ENCODE data around the gene VAMP5.

Gene VAMP5

DNA sequence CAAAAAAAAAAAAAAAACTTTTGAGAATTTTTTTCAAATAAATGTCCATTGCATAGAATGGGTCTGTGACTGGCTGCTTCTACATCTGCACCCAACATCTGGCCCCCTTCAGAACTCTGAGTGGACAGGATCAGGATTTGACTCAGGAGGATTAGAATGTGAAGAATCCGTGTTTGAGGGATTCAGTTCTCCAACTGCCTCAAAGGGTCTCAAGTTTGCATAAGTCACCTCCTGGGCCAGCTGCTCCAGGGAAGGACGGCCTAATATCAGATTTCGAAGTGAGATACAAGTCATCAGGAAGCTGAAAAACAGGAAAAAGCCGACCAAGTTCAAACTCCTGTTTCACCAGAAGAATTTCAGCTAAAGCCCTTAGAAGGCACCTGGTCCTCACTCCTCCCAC is 34.4 kb upstream of the VAMP5 start:
- H3K4me3 ChIP-seq (ENCODE audit: low read depth, low read length) = no peak overlapping the region

DNA sequence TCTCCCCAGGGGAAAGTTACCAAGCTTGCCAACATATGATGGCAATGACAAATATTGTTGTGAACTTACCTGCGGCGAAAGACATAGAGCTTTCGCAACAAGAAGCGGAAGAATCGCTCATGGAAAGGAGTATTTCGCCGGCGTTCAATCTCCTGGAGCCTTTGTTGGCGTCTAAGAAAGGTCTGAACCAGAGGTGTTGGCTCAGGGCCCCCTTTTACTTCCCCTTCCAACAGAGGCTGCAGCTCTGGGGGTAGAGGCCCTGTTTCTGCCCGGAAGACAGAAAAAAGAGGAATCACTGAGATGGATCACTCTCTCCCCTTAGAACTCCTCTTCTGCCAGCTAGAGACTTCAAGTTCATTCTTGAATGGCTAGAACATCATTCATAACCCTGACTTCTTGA is 33.7 kb upstream of the VAMP5 start:
- no peak overlapping the region for H3K4me3 ChIP-seq (ENCODE audit: low read depth, low read length)

DNA sequence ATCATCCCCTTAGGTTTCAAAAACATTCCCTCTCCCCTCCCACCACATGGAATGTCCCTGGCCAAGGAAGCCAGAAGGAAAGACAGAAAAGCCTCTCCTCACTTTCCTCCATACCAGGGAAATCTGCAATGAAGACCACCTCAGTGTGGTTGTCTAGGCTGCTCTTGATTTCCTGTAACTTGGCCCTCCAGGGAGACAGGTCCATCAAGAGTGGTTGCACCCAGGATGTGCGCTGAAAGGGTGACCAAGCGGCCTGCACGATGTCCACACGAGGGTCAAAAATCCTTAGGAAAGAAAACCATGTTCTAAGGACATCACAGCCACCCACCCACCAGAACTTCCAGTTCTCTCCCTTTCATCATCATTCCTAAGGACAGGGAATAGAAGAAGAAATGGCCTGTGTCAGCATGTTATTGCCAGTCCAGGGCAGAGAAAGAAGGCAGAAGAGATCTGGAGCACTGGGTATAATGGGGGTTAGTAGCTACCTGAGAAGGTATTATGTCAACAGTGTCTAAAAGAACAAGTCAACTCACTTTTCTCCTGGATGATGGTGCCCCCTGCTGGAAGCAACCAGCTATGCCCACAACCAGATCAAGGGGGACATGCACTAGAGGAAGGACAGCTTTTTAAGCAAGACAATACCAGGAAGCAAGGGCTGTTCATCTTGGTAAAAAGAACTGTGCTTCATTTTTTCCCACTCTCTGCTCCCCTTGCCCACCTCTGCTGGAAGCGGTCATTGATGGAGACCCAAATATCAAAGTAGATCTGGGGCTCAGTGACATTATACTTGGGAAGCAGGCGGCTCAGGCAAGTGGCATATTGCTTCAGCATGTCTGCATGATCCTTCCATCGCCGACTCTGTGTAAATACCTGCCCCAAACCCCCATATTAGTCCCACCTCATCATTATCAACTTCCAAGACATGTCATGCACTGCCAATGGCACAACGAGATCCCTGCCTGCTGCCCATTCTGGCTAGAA is 32.2 kb upstream of the VAMP5 start:
- no peak overlapping the region for H3K4me3 ChIP-seq (ENCODE audit: low read depth, low read length)

DNA sequence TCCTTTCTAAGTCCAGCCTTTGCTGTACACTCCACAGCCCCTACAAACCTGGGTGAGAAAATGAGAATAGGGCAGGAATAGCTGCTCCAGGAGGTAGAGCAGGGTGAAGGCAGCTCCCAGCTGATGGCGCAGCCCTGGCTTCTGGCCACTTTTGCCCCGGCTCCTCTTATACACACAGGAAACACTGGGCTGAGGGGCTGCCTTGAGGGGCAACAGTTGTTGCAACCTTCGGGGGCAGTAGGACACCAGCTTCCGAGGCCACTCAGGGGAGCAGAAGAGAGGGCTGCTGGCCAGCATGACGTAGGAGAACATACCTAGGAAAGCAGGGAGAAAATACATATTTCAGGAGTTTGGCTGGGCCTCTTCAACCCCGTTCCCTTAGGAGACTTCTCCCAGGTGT is 31.0 kb upstream of the VAMP5 start:
- H3K4me3 ChIP-seq (ENCODE audit: low read depth, low read length) = no peak overlapping the region

DNA sequence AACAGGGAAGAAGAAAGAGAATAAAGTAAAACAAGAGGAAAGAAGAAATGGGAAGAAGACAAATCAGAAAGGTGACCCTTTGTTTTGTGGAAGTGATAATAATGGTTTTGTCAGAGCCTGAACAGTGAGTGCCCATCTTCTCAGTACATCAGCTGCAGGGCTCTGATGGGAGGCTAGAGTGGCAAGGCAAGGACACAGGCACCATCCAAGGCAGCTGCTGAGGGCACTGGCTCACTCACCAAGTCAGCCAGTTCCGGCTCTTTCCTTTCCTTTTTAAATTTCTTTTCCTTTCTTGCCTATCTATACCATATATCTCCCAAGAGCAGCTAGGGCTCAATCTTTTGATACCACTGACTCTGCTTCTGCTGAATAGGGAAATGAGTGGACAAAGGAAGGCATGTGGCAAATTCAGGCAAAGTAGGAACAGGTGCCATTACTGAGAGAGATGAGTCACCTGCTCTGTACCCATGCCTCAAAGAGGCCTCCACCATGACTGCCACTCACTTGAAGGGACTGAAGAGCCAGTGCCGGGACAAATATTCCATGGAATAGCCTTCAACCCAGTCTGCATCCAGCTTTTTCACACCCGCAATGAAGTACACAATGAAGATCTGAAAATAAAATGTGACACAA is 29.1 kb upstream of the VAMP5 start:
- H3K4me3 ChIP-seq (ENCODE audit: low read depth, low read length) = no peak overlapping the region

DNA sequence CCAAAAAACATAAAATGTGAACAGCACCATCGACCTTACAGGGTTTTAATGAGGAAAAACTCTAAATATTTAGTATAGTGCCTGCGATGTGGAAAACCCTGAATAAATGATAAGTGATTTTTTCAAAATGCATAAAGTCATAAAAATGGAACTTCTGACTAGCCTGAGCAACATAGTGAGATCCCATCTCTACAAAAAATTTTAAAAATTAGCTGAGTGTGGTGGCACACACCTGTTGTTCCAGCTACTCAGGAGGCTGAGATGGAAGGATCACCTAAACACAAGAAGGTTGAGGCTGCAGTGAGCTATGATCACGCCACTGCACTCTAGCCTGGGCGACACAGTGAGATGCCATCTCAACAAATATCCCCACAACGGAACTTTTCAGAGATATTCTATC is 27.1 kb upstream of the VAMP5 start:
- H3K4me3 ChIP-seq (ENCODE audit: low read depth, low read length) = no peak overlapping the region

DNA sequence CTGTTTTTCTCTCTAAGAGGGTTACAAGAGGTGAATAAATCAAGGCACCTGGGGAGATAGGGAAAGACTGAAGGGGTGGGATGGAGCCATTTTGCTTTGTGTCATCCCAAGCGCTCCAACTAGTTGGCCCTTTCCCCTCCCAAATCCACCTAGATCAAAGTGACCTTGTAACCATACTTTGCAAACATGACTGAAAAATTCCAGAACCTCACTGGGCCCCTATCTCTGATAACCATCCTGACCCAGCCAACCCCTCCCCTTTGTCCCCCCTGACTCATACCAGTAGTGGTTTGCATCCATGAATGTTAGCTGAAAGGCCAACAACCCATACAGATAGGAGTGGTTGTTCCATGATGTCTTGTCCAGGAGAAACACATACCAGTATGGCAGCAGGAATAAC is 26.1 kb upstream of the VAMP5 start:
- no peak overlapping the region for H3K4me3 ChIP-seq (ENCODE audit: low read depth, low read length)

DNA sequence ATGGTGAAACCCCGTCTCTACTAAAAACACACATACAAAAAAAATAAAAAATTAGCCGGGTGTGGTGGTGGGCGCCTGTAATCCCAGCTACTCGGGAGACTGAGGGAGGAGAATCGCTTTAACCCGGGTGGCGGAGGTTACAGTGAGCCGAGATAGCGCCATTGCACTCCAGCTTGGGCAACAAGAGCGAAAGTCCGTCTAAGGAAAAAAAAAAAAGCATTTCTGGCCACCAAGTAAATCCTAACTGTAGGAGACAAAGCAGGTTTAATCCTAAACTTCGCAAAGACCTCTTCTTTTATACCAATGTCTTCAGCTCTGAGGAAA is 23.9 kb upstream of the VAMP5 start:
- peak overlapping the region; percentile 92 for H3K4me3 ChIP-seq (ENCODE audit: low read depth, low read length)

DNA sequence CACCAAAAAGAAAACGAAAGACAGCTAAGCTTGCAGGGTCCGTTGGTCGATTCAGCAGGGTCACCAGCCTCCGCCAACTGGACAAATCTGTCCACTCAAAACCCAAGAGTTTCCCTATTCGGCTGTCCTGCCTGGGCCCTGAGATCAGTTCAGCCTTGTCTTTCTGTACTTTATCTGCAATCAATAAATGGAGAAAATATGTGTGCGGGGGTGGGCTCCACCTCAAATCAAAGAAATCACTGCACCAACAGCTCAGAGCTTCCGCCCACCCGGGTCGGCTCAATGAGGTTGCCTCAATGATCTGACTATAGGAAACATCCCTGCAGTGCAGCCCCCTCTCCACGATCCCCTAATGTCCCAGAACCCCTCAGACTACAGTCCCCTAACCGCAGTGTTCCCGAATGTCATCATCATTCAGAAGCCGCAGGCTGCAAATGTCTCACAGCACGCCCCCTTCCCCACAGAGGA is 23.4 kb upstream of the VAMP5 start:
- H3K4me3 ChIP-seq (ENCODE audit: low read depth, low read length) = peak overlapping the region; percentile 92

DNA sequence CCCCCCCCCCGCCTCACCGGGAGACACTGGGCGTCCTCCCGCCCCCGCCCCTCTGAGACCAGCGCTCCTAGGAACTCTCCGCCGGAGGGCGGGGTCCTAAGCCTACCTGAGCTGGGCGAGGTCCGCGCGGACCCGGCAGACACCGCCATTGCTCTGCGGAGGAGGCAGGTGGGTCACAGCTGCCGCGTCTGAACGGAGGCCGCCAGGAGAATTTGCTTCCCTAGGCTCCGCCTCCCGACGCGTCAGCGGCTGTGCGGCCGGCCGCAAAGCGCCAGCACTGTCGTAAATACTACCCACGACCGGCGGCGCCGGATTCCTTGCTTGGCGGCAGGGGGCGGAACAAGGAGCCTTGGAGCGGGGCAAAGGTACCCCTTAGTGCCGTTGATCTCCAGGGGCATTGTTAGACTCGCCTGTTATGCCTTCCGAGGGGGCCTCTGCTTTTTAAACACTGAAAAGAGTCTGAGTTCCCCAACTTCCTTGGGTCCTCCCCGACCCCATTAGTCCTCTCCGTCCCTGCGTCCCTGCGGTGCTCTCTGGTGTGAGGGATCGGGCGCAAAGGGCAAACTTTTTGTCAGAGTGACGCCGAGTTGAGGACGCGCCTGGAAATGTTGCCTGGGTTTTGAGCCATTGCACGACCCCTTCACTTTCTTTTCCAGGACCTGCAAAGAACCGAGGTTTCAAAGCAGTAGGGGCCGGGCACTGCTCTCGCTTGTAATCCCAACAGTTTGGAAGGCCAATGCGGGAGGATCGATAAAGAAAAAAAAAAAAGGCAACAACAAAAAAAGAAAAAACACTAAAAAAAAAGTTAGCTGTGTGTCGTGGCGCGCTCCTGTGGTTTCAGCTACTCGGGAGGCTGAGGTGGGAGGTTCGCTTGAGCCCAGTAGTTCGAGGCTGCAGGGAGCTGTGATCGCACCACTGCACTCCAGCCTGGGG is 22.7 kb upstream of the VAMP5 start, which contains the start of gene GGCX:
Gene GGCX (minus strand): TSS at position 214 of the 933 bp plus-strand sequence. CDS start 65 bp downstream, at position 149.
- H3K4me3 ChIP-seq (ENCODE audit: low read depth, low read length) = peak within 1 kb of the TSS; percentile 92

DNA sequence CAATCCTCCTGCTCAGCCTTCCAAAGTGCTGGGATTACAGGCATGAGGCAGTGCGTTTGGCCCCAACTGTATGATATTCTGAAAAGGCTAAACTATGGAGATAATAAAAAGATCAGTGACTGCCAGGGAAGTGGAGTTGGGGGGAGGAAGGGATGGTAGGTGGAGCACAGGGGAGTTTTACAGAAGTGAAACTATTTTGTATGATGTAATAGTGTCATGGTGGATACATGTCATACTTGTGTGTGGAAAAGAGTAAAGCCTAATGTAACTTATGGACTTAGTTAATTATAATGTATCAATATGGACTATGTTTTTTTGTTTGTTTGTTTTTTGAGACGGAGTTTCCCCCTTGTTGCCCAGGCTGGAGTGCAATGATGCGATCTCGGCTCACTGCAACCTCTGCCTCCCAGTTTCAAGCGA is 20.1 kb upstream of the VAMP5 start:
- no peak overlapping the region for H3K4me3 ChIP-seq (ENCODE audit: low read depth, low read length)

DNA sequence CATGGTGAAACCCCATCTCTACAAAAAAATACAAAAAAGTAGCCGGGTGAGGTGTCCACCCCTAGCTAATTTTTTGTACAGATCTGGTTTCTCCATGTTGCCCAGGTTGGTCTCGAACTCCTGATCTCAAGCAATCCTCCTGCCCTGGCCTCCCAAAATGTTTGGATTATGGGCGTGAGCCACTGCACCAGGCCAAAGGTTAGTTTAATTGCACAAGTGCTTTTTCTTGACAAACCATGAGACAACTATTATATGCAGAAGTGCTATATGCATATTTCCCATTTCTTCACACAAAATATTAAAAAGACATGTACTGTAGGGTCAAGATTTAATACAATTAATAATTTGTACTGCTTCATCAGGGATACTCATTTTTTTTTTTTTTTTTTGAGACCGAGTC is 18.0 kb upstream of the VAMP5 start:
- no peak overlapping the region for H3K4me3 ChIP-seq (ENCODE audit: low read depth, low read length)

DNA sequence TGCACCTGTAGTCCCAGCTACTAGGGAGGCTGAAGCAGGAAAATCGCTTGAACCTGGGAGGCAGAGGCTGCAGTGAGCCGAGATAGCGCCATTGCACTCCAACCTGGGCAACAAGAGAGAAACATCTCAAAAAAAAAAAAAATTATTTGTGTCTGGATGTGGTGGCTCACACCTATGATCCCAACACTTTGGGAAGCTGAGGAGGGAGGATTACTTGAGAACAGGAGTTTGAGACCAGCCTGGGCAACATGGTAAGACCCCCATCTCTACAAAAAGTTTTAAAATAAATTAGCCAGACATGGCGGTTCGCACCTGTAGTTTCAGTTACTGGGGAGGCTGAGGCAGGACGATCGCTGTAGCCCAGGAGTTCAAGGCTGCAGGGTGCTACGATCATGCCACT is 8.5 kb upstream of the VAMP5 start:
- no peak overlapping the region for H3K4me3 ChIP-seq (ENCODE audit: low read depth, low read length)

DNA sequence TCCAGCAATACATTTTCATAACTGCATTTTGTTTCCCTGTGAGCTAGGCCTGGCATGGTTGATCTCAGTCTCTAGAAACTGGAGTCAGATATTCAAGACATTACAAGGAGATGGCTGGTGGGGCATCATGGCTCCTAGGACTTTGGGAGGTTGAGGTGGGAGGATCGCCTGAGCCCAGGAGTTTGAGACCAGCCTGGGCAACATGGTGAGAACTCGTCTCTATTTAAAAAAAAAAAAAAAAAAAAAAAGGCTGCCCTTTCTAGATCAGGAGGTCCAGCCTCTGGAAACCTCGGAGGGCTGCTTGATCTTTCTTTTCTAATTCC is 7.2 kb upstream of the VAMP5 start:
- H3K4me3 ChIP-seq (ENCODE audit: low read depth, low read length) = no peak overlapping the region

DNA sequence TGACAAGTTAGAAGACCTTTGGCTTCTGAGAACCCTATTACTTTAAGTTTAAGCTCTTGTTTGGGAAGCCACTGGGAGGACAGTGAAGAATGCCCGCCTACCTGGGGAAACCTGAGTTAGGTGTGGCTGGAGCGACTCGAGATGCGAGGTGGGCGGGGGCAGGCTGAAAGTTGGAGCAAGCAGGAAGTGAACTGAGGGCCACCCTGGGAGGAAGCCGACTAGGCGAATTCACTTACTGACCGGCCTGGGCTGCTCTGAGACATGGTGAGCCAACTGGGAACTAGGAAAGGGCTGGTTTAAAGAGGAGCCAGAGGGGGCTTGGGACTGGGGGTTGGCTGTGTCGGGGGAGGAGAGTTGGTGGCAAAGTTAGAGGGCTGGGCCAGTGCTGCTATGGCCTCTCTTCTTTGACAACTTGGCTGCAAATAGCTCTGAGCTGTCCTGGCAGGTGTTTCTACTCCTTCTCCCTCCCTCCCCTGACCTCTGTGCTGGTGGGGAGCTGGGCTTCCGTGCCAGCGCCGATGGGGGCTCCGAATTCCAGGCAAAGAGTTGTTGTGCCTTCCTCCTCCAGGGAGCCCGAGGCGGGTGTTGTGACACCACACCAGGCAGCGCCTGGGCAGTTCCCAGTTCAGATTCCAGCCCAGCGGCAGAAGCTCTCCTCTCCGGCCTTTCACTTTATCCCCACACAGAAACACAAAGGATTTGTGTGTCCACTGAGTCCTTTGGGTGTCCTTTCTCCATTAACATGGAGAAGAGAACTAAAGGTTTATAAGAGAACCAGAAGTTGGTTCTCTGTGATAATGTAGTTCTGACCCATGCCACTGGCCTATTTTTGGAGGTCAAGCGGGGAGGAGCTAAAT is 6.6 kb upstream of the VAMP5 start, which contains the start of gene VAMP8:
Gene VAMP8 (plus strand): TSS at position 201 of the 857 bp plus-strand sequence. CDS start 61 bp downstream, at position 262.
- H3K4me3 ChIP-seq (ENCODE audit: low read depth, low read length) = peak within 1 kb of the TSS; percentile 31

DNA sequence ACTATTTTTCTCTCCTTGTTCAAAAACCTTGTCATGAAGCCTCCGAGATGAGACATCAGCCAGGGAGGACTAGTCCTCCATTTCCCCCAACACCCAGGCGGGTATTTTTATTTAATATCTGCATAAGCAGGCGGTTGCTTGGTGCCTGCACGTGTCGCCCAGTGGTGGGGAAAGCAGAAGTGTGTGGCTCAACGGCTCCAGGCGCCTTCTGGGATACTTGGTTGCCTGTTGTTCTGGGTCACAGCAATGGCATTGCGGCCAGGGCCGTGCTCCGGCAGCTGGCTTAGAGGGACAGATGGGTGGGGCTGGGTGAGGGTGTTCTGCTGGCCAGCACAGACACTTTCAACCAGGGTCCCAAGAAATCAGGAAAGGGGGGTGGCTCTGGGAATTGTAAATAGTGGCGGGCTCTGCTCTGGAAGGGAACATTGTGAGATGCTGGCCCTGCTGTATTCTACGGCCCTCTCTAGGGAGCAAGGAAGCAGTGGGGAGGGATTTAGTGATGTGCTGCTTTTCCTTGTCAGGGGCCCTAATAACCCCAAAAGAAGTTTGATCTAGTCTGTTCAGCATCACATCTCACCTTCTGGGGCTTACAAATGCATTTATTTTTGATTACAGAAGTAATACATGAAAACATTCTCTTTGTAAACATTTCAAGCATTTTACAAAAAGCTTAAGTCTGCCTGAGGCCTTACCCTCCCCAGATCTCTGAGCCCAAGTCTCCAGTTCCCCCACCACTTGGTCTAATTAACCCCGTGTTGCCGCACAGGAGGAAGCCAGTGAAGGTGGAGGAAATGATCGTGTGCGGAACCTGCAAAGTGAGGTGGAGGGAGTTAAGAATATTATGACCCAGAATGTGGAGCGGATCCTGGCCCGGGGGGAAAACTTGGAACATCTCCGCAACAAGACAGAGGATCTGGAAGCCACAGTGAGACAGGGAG is 5.7 kb upstream of the VAMP5 start:
- H3K4me3 ChIP-seq (ENCODE audit: low read depth, low read length) = peak overlapping the region; percentile 31

DNA sequence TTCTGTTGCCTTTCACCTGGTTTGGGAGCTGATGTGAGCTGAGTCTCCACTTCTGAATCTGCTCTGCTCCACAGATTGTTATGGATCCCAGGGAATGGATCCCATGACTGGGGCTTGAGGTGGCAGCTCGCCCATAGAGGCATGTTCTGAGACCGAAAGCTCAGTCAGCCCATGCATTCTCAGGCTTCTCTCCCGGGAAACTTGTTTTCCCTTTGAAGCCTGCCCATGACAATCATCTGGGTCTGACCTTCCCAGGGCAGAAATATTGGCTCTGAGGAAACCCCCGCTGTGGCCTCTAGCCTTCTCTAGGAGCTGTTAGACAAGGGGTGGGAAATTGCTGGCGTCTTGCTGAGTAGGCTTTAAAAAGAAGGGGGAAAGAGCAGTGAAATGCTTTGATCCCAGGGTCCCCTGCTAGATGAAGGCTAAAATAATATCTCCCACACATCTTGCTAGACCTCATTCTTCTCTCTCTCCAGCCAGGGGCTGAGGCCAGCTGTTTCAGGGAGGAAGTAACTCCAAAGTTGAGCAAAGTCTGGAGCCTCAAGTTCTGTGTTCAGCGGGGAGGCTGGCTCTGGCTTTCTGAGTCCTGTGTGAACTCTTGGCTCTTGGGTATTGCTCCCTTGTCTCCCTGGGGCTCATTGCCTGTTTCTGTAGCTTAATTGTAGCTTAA is 4.8 kb upstream of the VAMP5 start:
- H3K4me3 ChIP-seq (ENCODE audit: low read depth, low read length) = no peak overlapping the region

DNA sequence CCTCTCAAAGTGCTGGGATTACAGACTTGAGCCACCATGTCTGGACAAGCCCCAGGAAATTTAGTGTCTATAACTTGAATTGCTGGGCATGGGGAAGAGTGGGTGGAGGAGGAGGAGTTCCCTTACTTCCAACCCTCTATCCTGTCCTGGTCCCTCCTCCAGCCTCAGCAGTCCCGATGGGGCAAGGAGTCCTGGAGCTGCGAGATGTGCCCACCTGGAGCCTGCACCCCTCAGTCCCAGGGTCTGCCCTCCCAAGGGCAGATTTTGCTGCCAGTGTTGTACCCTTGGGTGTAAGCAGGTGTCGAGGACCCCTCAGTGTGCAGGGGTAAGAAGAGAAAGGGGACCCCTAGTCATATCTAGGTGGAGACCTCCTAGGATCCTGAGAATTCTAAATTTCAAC is 4.0 kb upstream of the VAMP5 start:
- H3K4me3 ChIP-seq (ENCODE audit: low read depth, low read length) = no peak overlapping the region

DNA sequence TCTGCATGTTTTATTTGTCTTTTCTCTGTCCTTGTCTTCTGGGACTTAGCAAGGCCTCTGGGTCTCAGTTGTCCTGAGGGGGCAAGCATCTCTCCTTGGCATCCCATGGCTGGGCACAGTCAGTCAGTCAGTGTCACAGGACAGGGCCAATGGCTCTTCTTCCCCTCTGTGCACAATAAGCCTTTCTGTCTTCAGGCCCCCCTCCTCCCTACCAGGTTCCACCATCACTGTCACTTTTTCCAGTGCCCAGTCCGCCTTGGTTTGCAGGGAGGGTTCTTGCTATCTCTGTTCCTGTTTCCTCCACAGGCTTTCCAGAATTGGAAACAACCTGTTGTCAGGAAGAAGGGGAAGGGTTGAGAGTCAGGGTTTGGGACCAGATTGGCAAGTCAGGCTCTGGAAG is 1.7 kb upstream of the VAMP5 start:
- H3K4me3 ChIP-seq (ENCODE audit: low read depth, low read length) = no peak overlapping the region
